Measurements from ENCODE around the gene RRP9.

DNA sequence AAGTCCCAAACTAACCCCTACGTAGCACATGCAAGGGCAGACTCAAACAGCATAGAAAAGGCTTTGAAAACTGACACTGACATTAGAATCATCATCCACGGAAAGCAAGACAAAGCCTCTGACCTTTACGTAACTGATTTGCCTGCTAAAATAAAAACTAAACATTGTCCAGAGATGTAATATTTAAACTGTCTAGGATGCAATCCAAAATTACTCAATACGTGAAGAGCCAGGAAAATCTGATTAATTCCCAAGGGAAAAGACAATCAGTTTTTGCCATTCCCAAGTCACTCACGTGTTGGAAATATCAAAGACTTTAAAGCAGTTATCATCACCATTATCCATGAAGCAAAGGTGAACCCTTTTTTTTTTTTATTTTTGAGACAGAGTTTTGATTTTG, 25.3 kb downstream of the RRP9 start:
- TF ChIP-seq, protein P1, sequence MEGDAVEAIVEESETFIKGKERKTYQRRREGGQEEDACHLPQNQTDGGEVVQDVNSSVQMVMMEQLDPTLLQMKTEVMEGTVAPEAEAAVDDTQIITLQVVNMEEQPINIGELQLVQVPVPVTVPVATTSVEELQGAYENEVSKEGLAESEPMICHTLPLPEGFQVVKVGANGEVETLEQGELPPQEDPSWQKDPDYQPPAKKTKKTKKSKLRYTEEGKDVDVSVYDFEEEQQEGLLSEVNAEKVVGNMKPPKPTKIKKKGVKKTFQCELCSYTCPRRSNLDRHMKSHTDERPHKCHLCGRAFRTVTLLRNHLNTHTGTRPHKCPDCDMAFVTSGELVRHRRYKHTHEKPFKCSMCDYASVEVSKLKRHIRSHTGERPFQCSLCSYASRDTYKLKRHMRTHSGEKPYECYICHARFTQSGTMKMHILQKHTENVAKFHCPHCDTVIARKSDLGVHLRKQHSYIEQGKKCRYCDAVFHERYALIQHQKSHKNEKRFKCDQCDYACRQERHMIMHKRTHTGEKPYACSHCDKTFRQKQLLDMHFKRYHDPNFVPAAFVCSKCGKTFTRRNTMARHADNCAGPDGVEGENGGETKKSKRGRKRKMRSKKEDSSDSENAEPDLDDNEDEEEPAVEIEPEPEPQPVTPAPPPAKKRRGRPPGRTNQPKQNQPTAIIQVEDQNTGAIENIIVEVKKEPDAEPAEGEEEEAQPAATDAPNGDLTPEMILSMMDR (IDR thresholded peaks at IDR 0.05; ENCODE audit: low read depth, low read length, poor library complexity, severe bottlenecking): no peak
- TF ChIP-seq EZH2phosphoT487 (IDR thresholded peaks at IDR 0.05; ENCODE audit: borderline replicate concordance, low read length): no peak
